CD4-positive, alpha-beta T cell treated with Interleukin-21 for 1 hour (primary cell): ENCODE results near the gene CHRNA7.
"Not testable (repeated sequence)": the region's sequence is repeated elsewhere in the genome, so short reads cannot be mapped to it uniquely, and the experiment has no call there.

ENCODE experiments used
- DNase-seq: peaks from one replicate; pipeline ENCODE4 v3.0.0-alpha.2; 2020

CHRNA7 gene

GRCh38 chr15:32122013-32122412, 91.7 kb downstream of the CHRNA7 start:
- DNase-seq: no peak

GRCh38 chr15:32123473-32123872, 93.2 kb downstream of the CHRNA7 start:
- no peak for DNase-seq

GRCh38 chr15:32124726-32125125, 94.4 kb downstream of the CHRNA7 start:
- no peak for DNase-seq

GRCh38 chr15:32125595-32125994, 95.3 kb downstream of the CHRNA7 start:
- no peak for DNase-seq

GRCh38 chr15:32129815-32130214, 99.5 kb downstream of the CHRNA7 start:
- no peak for DNase-seq

- DNase-seq: no peak
Measured at GRCh38 chr15:32130823-32131222, 100.5 kb downstream of the CHRNA7 start.

- no peak for DNase-seq
Measured at GRCh38 chr15:32131803-32132202, 101.5 kb downstream of the CHRNA7 start.

GRCh38 chr15:32132859-32133258, 102.5 kb downstream of the CHRNA7 start:
- DNase-seq: no peak

GRCh38 chr15:32134842-32135241, 104.5 kb downstream of the CHRNA7 start:
- DNase-seq: no peak

- DNase-seq: no peak
Measured at GRCh38 chr15:32135335-32135734, 105.0 kb downstream of the CHRNA7 start.

- DNase-seq: not testable (repeated sequence)
Measured at GRCh38 chr15:32145512-32145911, 115.2 kb downstream of the CHRNA7 start.

GRCh38 chr15:32148833-32149555, 118.7 kb downstream of the CHRNA7 start:
- no peak for DNase-seq

- no peak for DNase-seq
Measured at GRCh38 chr15:32152574-32152973, 122.3 kb downstream of the CHRNA7 start.

- not testable (repeated sequence) for DNase-seq
Measured at GRCh38 chr15:32153868-32154623, 123.7 kb downstream of the CHRNA7 start.

- not testable (repeated sequence) for DNase-seq
Measured at GRCh38 chr15:32162143-32162542, 131.8 kb downstream of the CHRNA7 start.

GRCh38 chr15:32164065-32164464, 133.8 kb downstream of the CHRNA7 start:
- not testable (repeated sequence) for DNase-seq

GRCh38 chr15:32164747-32165146, 134.4 kb downstream of the CHRNA7 start:
- not testable (repeated sequence) for DNase-seq

- DNase-seq: not testable (repeated sequence)
Measured at GRCh38 chr15:32165775-32166174, 135.5 kb downstream of the CHRNA7 start.

- DNase-seq: not testable (repeated sequence)
Measured at GRCh38 chr15:32166270-32166669, 136.0 kb downstream of the CHRNA7 start.

GRCh38 chr15:32167913-32168312, 137.6 kb downstream of the CHRNA7 start:
- not testable (repeated sequence) for DNase-seq

- not testable (repeated sequence) for DNase-seq
Measured at GRCh38 chr15:32180579-32180978, 150.3 kb downstream of the CHRNA7 start.

GRCh38 chr15:32193780-32194179, 163.5 kb downstream of the CHRNA7 start:
- DNase-seq: not testable (repeated sequence)

GRCh38 chr15:32196206-32196605, 165.9 kb downstream of the CHRNA7 start:
- not testable (repeated sequence) for DNase-seq

GRCh38 chr15:32198938-32199337, 168.6 kb downstream of the CHRNA7 start:
- DNase-seq: not testable (repeated sequence)
